Mesenchymal stem cell (in vitro differentiated cells and primary cell): Measurements from ENCODE around the gene FCGR3B.
"Not testable (repeated sequence)": the region's sequence is repeated elsewhere in the genome, so short reads cannot be mapped to it uniquely, and the experiment has no call there.

Source experiments
- DNase-seq: peaks from one replicate; pipeline ENCODE4 v3.0.0-alpha.2; 2013
- H2AFZ ChIP-seq: one replicate; pipeline ENCODE4 v1.6.1; 2013; ENCODE audit warnings: low read depth, mild to moderate bottlenecking, control low read depth, inconsistent platforms, low read length, moderate library complexity
- H2AK5ac ChIP-seq: 2 replicates; pipeline ENCODE4 v1.6.1; 2013; ENCODE audit warnings: low read length, moderate library complexity, mild to moderate bottlenecking, inconsistent platforms; ENCODE audit not compliant: severe bottlenecking
- H2BK120ac ChIP-seq: one replicate; pipeline ENCODE4 v1.6.1; 2013; ENCODE audit warnings: low read depth, mild to moderate bottlenecking, inconsistent platforms, low read length, moderate library complexity
- H2BK12ac ChIP-seq, 2 experiments: one replicate each; pipeline ENCODE4 v1.6.1; 2013; ENCODE audit warnings: inconsistent platforms in 2 of 2, low read length in 2 of 2, mild to moderate bottlenecking in 2 of 2, moderate library complexity in 2 of 2, control low read depth in 1 of 2
- H2BK15ac ChIP-seq: one replicate; pipeline ENCODE4 v1.6.1; 2013; ENCODE audit warnings: mild to moderate bottlenecking, low read depth, inconsistent platforms; ENCODE audit not compliant: poor library complexity, severe bottlenecking
- H2BK5ac ChIP-seq: 2 replicates; pipeline ENCODE4 v1.6.1; 2013; ENCODE audit warnings: low read depth, mild to moderate bottlenecking, low read length, control low read depth, inconsistent platforms; ENCODE audit not compliant: poor library complexity, severe bottlenecking
- H3K14ac ChIP-seq, 2 experiments: one replicate each; pipeline ENCODE4 v1.6.1; 2013; ENCODE audit warnings: inconsistent platforms in 2 of 2, low read length in 2 of 2, control low read depth in 1 of 2, mild to moderate bottlenecking in 1 of 2, moderate library complexity in 1 of 2
- H3K18ac ChIP-seq, 2 experiments: one replicate each; pipeline ENCODE4 v1.6.1; 2013; ENCODE audit warnings: inconsistent platforms in 2 of 2, low read length in 2 of 2, control low read depth in 1 of 2, low read depth in 1 of 2, mild to moderate bottlenecking in 1 of 2
- H3K23ac ChIP-seq, 2 experiments: one replicate each; pipeline ENCODE4 v1.6.1; 2013; ENCODE audit warnings: inconsistent platforms in 2 of 2, low read length in 2 of 2, mild to moderate bottlenecking in 2 of 2, moderate library complexity in 2 of 2, control low read depth in 1 of 2
- H3K27ac ChIP-seq: 2 replicates; pipeline ENCODE4 v1.5.1; 2013; ENCODE audit warnings: mild to moderate bottlenecking, moderate library complexity, low read length, control low read depth, inconsistent platforms; ENCODE audit not compliant: poor library complexity, severe bottlenecking
- H3K27me3 ChIP-seq, 2 experiments: 2 replicates each; pipeline versions ENCODE4 v1.6.1 to v1.7.0; 2013; ENCODE audit warnings: low read length in 2 of 2, mild to moderate bottlenecking in 2 of 2, moderate library complexity in 2 of 2, control low read depth in 1 of 2, inconsistent platforms in 1 of 2; ENCODE audit not compliant: control insufficient read depth in 1 of 2, insufficient read depth in 1 of 2
- H3K36me3 ChIP-seq, 2 experiments: 2 replicates each; pipeline versions ENCODE4 v1.6.1 to v1.7.0; 2013; ENCODE audit warnings: low read length in 2 of 2, control low read depth in 1 of 2, inconsistent platforms in 1 of 2, low read depth in 1 of 2, mild to moderate bottlenecking in 1 of 2; ENCODE audit not compliant: insufficient read depth in 2 of 2, control insufficient read depth in 1 of 2
- H3K4ac ChIP-seq, 2 experiments: one replicate each; pipeline ENCODE4 v1.6.1; 2013; ENCODE audit warnings: inconsistent platforms in 2 of 2, low read length in 2 of 2, mild to moderate bottlenecking in 2 of 2, moderate library complexity in 2 of 2, control low read depth in 1 of 2, low read depth in 1 of 2
- H3K4me1 ChIP-seq: 2 replicates; pipeline ENCODE4 v1.6.1; 2013; ENCODE audit warnings: low read depth, low read length, control low read depth; ENCODE audit not compliant: control insufficient read depth, insufficient read depth
- H3K4me2 ChIP-seq: 2 replicates; pipeline ENCODE4 v1.6.1; 2013; ENCODE audit warnings: low read length, mild to moderate bottlenecking, inconsistent platforms; ENCODE audit not compliant: poor library complexity, severe bottlenecking
- H3K4me3 ChIP-seq, 2 experiments: 2 replicates each; pipeline versions ENCODE4 v1.5.1 to v1.7.0; 2013; ENCODE audit warnings: low read length in 2 of 2, mild to moderate bottlenecking in 2 of 2, control low read depth in 1 of 2, low read depth in 1 of 2; ENCODE audit not compliant: insufficient read depth in 1 of 2
- H3K79me1 ChIP-seq: replicated peaks from 2 replicates; pipeline ENCODE4 v1.6.1; 2013; ENCODE audit warnings: mild to moderate bottlenecking, control low read depth, low read length, inconsistent platforms; ENCODE audit not compliant: poor library complexity, severe bottlenecking
- H3K9ac ChIP-seq: 2 replicates; pipeline ENCODE4 v1.7.0; 2013; ENCODE audit warnings: mild to moderate bottlenecking, low read length, moderate library complexity
- H3K9me3 ChIP-seq: 2 replicates; pipeline ENCODE4 v1.7.0; 2013; ENCODE audit warnings: mild to moderate bottlenecking, low read length; ENCODE audit not compliant: control insufficient read depth
- H4K8ac ChIP-seq: one replicate; pipeline ENCODE4 v1.6.1; 2013; ENCODE audit warnings: inconsistent platforms, mild to moderate bottlenecking, low read length, moderate library complexity
- H4K91ac ChIP-seq: one replicate; pipeline ENCODE4 v1.6.1; 2013; ENCODE audit warnings: mild to moderate bottlenecking, low read length, inconsistent platforms

The FCGR3B gene

DNA sequence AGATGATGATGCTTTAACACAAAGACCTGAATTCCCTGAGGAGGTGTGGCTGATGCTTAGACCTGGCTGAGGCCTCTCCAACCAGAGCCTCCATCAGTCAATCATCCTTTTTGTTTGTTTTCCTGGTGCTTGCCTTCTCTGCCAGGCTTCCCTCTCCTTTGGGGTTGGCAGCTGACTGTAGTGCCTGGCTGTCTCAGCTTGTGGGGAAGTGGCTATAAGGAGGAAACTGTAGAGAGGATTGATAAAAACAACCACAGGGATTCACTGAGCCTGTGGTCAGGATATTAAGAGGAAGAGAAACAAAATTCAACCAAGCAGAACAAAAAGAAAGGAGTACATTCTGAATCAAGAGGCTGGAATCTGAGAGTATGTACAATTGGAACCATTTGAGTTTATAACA is 54.3 kb downstream of the FCGR3B start:
- not testable (repeated sequence) for H3K14ac ChIP-seq, H3K79me1 ChIP-seq, H3K4me1 ChIP-seq, DNase-seq, H3K4ac ChIP-seq, H2BK5ac ChIP-seq, H3K27me3 ChIP-seq, H2BK120ac ChIP-seq, H2BK15ac ChIP-seq, H2AFZ ChIP-seq, H4K91ac ChIP-seq, H3K18ac ChIP-seq, H3K4me3 ChIP-seq, H3K9me3 ChIP-seq, H3K23ac ChIP-seq, H3K36me3 ChIP-seq, H2BK12ac ChIP-seq, H2AK5ac ChIP-seq, H4K8ac ChIP-seq, H3K27ac ChIP-seq, H3K4me2 ChIP-seq, H3K9ac ChIP-seq
